SK-MEL-5 (cell line): Measurements from ENCODE around the gene TRIM33. TPM values are rescaled to one million over a fixed set of nuclear protein-coding genes. Genes with fewer than 3 reads are reported as not detected.
"Not testable (repeated sequence)": the region's sequence is repeated elsewhere in the genome, so short reads cannot be mapped to it uniquely, and the experiment has no call there.

Source experiments
- DNase-seq: peaks from one replicate; pipeline ENCODE4 v3.0.0-alpha.2; 2016; ENCODE audit warnings: low read depth, low spot score
- in situ Hi-C: cut with HindIII; loops from 2 replicates; pipeline ENCODE4 v1.10.0; 2016; ENCODE audit warnings: low sequenced_read_pairs, high pct_unique_total_duplicates, low pct_unique_long_range_greater_than_20kb
- total RNA-seq: library from RNA; depleted of rRNA; stranded (reverse); fragments of >200 nt; shearing (Covaris generic); gene quantifications from 2 replicates; pipeline ENCODE4 v1.2.3, GENCODE V29; 2014

Gene TRIM33
- total RNA-seq, 1 experiment from 2014 or later, result 34.7 TPM

GRCh38 chr1:114448370-114449036 is 62.5 kb downstream of the TRIM33 start:
- no peak for DNase-seq
- in situ Hi-C loops, result no loop called here

- DNase-seq, result no peak
- in situ Hi-C loops, result no loop called here
Measured at GRCh38 chr1:114446198-114446597, 64.8 kb downstream of the TRIM33 start.

GRCh38 chr1:114443226-114443625 is 67.8 kb downstream of the TRIM33 start:
- in situ Hi-C loops, DNase-seq: not testable (repeated sequence)

- in situ Hi-C loops, result no loop called here
- DNase-seq, result no peak
Measured at GRCh38 chr1:114441332-114441731, 69.7 kb downstream of the TRIM33 start.

- in situ Hi-C loops, result no loop called here
- DNase-seq, result no peak
Measured at GRCh38 chr1:114439369-114439768, 71.6 kb downstream of the TRIM33 start.

- in situ Hi-C loops, result no loop called here
- no peak for DNase-seq
Measured at GRCh38 chr1:114437812-114438211, 73.2 kb downstream of the TRIM33 start.

GRCh38 chr1:114436799-114437198 is 74.2 kb downstream of the TRIM33 start:
- no peak for DNase-seq
- in situ Hi-C loops, result no loop called here

- no peak for DNase-seq
- in situ Hi-C loops, result no loop called here
Measured at GRCh38 chr1:114435088-114435715, 75.8 kb downstream of the TRIM33 start.

- in situ Hi-C loops, result no loop called here
Measured at GRCh38 chr1:114431026-114431425, 80.0 kb downstream of the TRIM33 start.

GRCh38 chr1:114428083-114428754 is 82.8 kb downstream of the TRIM33 start:
- peak; percentile 24 for DNase-seq
- in situ Hi-C loops, result no loop called here

More at GRCh38 chr1:114431026-114431425, 80.0 kb downstream of the TRIM33 start:
- DNase-seq, result no peak

GRCh38 chr1:114427612-114428011 is 83.4 kb downstream of the TRIM33 start:
- DNase-seq, result no peak
- in situ Hi-C loops, result no loop called here

GRCh38 chr1:114423455-114423854 is 87.5 kb downstream of the TRIM33 start:
- in situ Hi-C loops, result no loop called here
- DNase-seq, result no peak

GRCh38 chr1:114418948-114419347 is 92.1 kb downstream of the TRIM33 start:
- DNase-seq, in situ Hi-C loops: not testable (repeated sequence)

- no peak for DNase-seq
- in situ Hi-C loops, result no loop called here
Measured at GRCh38 chr1:114397601-114398000, 113.4 kb downstream of the TRIM33 start.

- no peak for DNase-seq
- in situ Hi-C loops, result no loop called here
Measured at GRCh38 chr1:114395863-114396262, 115.1 kb downstream of the TRIM33 start.

- in situ Hi-C loops, result no loop called here
- no peak for DNase-seq
Measured at GRCh38 chr1:114390960-114391359, 120.0 kb downstream of the TRIM33 start.

- DNase-seq, result no peak
- in situ Hi-C loops, result no loop called here
Measured at GRCh38 chr1:114390361-114390760, 120.6 kb downstream of the TRIM33 start.

- no peak for DNase-seq
- in situ Hi-C loops, result no loop called here
Measured at GRCh38 chr1:114388432-114389003, 122.5 kb downstream of the TRIM33 start.
